Activated T-cell treated with anti-CD3 and anti-CD28 coated beads for 24 hours (primary cell): ENCODE measurements around the gene EIF4E.
"Not testable (repeated sequence)": the region's sequence is repeated elsewhere in the genome, so short reads cannot be mapped to it uniquely, and the experiment has no call there.

Experiments used
- DNase-seq: peaks from one replicate; pipeline ENCODE4 v3.0.0-alpha.2; 2020; ENCODE audit warnings: low read depth

EIF4E gene

GRCh38 chr4:98873059-98873458, 55.9 kb downstream of the EIF4E start:
- DNase-seq = no peak

GRCh38 chr4:98872120-98872906, 56.6 kb downstream of the EIF4E start:
- not testable (repeated sequence) for DNase-seq

GRCh38 chr4:98867648-98868047, 61.3 kb downstream of the EIF4E start:
- no peak for DNase-seq

GRCh38 chr4:98865059-98865458, 63.9 kb downstream of the EIF4E start:
- no peak for DNase-seq

GRCh38 chr4:98864560-98864959, 64.4 kb downstream of the EIF4E start:
- peak; percentile 10 for DNase-seq

- DNase-seq = no peak
Measured at GRCh38 chr4:98862371-98862770, 66.6 kb downstream of the EIF4E start.

- DNase-seq = no peak
Measured at GRCh38 chr4:98861100-98861884, 67.6 kb downstream of the EIF4E start.

- no peak for DNase-seq
Measured at GRCh38 chr4:98851806-98852205, 77.1 kb downstream of the EIF4E start.

GRCh38 chr4:98850937-98851336, 78.0 kb downstream of the EIF4E start:
- DNase-seq = no peak

GRCh38 chr4:98848448-98848847, 80.5 kb downstream of the EIF4E start:
- no peak for DNase-seq

GRCh38 chr4:98845960-98846359, 83.0 kb downstream of the EIF4E start:
- DNase-seq = no peak

GRCh38 chr4:98842917-98843316, 86.0 kb downstream of the EIF4E start:
- not testable (repeated sequence) for DNase-seq

GRCh38 chr4:98838977-98839618, 89.8 kb downstream of the EIF4E start:
- DNase-seq = no peak

GRCh38 chr4:98838531-98838930, 90.4 kb downstream of the EIF4E start:
- no peak for DNase-seq

- no peak for DNase-seq
Measured at GRCh38 chr4:98833384-98833783, 95.5 kb downstream of the EIF4E start.

- not testable (repeated sequence) for DNase-seq
Measured at GRCh38 chr4:98831036-98831435, 97.9 kb downstream of the EIF4E start.
